Measurements from ENCODE around the gene TNKS1BP1.
"Not testable (repeated sequence)": the region's sequence is repeated elsewhere in the genome, so short reads cannot be mapped to it uniquely, and the experiment has no call there.

The TNKS1BP1 gene

GRCh38 chr11:57324886-57325734 lies at the start of gene TNKS1BP1:
TSS of gene TNKS1BP1 (minus strand) at chr11:57324952. CDS start at chr11:57321885, 3,067 bp downstream.
- DNase-seq, result peak; percentile 96

GRCh38 chr11:57373146-57373545 lies 48.4 kb upstream of the TNKS1BP1 start:
- DNase-seq, result no peak

- no peak for DNase-seq
These were observed 46.2 kb upstream of the TNKS1BP1 start for GRCh38 chr11:57370941-57371340.

- no peak for DNase-seq
These were observed 45.5 kb upstream of the TNKS1BP1 start for GRCh38 chr11:57370251-57370650.

- no peak for DNase-seq
These were observed 44.1 kb upstream of the TNKS1BP1 start for GRCh38 chr11:57368845-57369232.

GRCh38 chr11:57368106-57368844 lies 43.5 kb upstream of the TNKS1BP1 start:
- no peak for DNase-seq

- no peak for DNase-seq
These were observed 40.3 kb upstream of the TNKS1BP1 start for GRCh38 chr11:57364851-57365660.

- no peak for DNase-seq
These were observed 38.7 kb upstream of the TNKS1BP1 start for GRCh38 chr11:57363131-57364080.

GRCh38 chr11:57361926-57362325 lies 37.2 kb upstream of the TNKS1BP1 start:
- DNase-seq, result no peak

- DNase-seq, result not testable (repeated sequence)
These were observed 36.7 kb upstream of the TNKS1BP1 start for GRCh38 chr11:57361420-57361819.

GRCh38 chr11:57360991-57361390 lies 36.2 kb upstream of the TNKS1BP1 start:
- DNase-seq, result no peak

GRCh38 chr11:57359896-57360690 lies 35.3 kb upstream of the TNKS1BP1 start:
- DNase-seq, result no peak

GRCh38 chr11:57359396-57359795 lies 34.6 kb upstream of the TNKS1BP1 start:
- DNase-seq, result no peak

GRCh38 chr11:57358991-57359390 lies 34.2 kb upstream of the TNKS1BP1 start:
- DNase-seq, result no peak

GRCh38 chr11:57358543-57358961 lies 33.8 kb upstream of the TNKS1BP1 start:
- DNase-seq, result no peak

- no peak for DNase-seq
These were observed 33.1 kb upstream of the TNKS1BP1 start for GRCh38 chr11:57357856-57358255.

- no peak for DNase-seq
These were observed 32.6 kb upstream of the TNKS1BP1 start for GRCh38 chr11:57357310-57357709.

GRCh38 chr11:57356268-57356667 lies 31.5 kb upstream of the TNKS1BP1 start:
- DNase-seq, result no peak

- DNase-seq, result no peak
These were observed 29.9 kb upstream of the TNKS1BP1 start for GRCh38 chr11:57354699-57355098.

GRCh38 chr11:57353852-57354251 lies 29.1 kb upstream of the TNKS1BP1 start:
- no peak for DNase-seq

GRCh38 chr11:57353446-57353845 lies 28.7 kb upstream of the TNKS1BP1 start:
- DNase-seq, result no peak
